HEK293 (cell line): Measurements from ENCODE around the gene DMD.

Source experiments
- CTCF ChIP-seq: fragments of 450-650 bp; formaldehyde crosslinking; IDR thresholded peaks from 2 replicates; pipeline ENCODE4 v1.5.1; 2016; ENCODE audit warnings: missing biosample characterization, missing genetic modification characterization
- PBX3 ChIP-seq: sonication (generic); formaldehyde crosslinking; IDR thresholded peaks from 2 replicates; pipeline ENCODE4 v1.8.1; 2022; ENCODE audit warnings: mild to moderate bottlenecking, moderate library complexity, missing genetic modification reagents
- REST ChIP-seq: fragments of 450-650 bp; formaldehyde crosslinking; IDR thresholded peaks from 2 replicates; pipeline ENCODE4 v1.5.1; 2016; ENCODE audit warnings: missing biosample characterization, missing genetic modification characterization
- YY1 ChIP-seq: fragments of 450-650 bp; formaldehyde crosslinking; IDR thresholded peaks from 2 replicates; pipeline ENCODE4 v1.5.1; 2018; ENCODE audit warnings: missing biosample characterization, missing genetic modification characterization
- ZNF121 ChIP-seq: fragments of 450-650 bp; formaldehyde crosslinking; IDR thresholded peaks from 2 replicates; pipeline ENCODE4 v1.5.1; 2016; ENCODE audit warnings: missing biosample characterization, missing genetic modification characterization
- ZNF426 ChIP-seq: fragments of 450-650 bp; formaldehyde crosslinking; IDR thresholded peaks from 2 replicates; pipeline ENCODE4 v1.5.1; 2017; ENCODE audit warnings: missing biosample characterization, missing genetic modification characterization, mild to moderate bottlenecking, inconsistent platforms, moderate library complexity
- ZNF585B ChIP-seq: fragments of 450-650 bp; formaldehyde crosslinking; IDR thresholded peaks from 2 replicates; pipeline ENCODE4 v1.5.1; 2016; ENCODE audit warnings: missing biosample characterization, missing genetic modification characterization
- ZNF645 ChIP-seq: fragments of 450-650 bp; formaldehyde crosslinking; IDR thresholded peaks from 2 replicates; pipeline ENCODE4; 2016; ENCODE audit warnings: missing biosample characterization, missing genetic modification characterization

GRCh38 chrX:31527455-31528126, 1683.8 kb downstream of the DMD start:
- TF ChIP-seq YY1 (tag by site-specific recombination), result no peak
- TF ChIP-seq REST (tag by site-specific recombination), result no peak
- TF ChIP-seq CTCF (tag by site-specific recombination), result no peak
- TF ChIP-seq ZNF121 (tag by site-specific recombination), result no peak
- no peak for TF ChIP-seq PBX3
- no peak for TF ChIP-seq ZNF426 (tag by site-specific recombination)
- no peak for TF ChIP-seq ZNF585B (tag by site-specific recombination)
- no peak for TF ChIP-seq ZNF645 (tag by site-specific recombination)
